ENCODE results near the gene BTBD9.

Gene BTBD9

GRCh38 chr6:38481211-38481836 lies 158.4 kb downstream of the BTBD9 start:
- no peak for DNase-seq (ENCODE audit: low read depth)

- no peak for DNase-seq (ENCODE audit: low read depth)
Observed at GRCh38 chr6:38480036-38480435, 159.7 kb downstream of the BTBD9 start.

- no peak for DNase-seq (ENCODE audit: low read depth)
Observed at GRCh38 chr6:38479331-38479730, 160.4 kb downstream of the BTBD9 start.

- no peak for DNase-seq (ENCODE audit: low read depth)
Observed at GRCh38 chr6:38477680-38478260, 162.0 kb downstream of the BTBD9 start.

GRCh38 chr6:38476888-38477287 lies 162.8 kb downstream of the BTBD9 start:
- no peak for DNase-seq (ENCODE audit: low read depth)

GRCh38 chr6:38476141-38476540 lies 163.6 kb downstream of the BTBD9 start:
- no peak for DNase-seq (ENCODE audit: low read depth)

- no peak for DNase-seq (ENCODE audit: low read depth)
Observed at GRCh38 chr6:38470548-38470947, 169.2 kb downstream of the BTBD9 start.

- no peak for DNase-seq (ENCODE audit: low read depth)
Observed at GRCh38 chr6:38467566-38467965, 172.2 kb downstream of the BTBD9 start.

- DNase-seq (ENCODE audit: low read depth), result no peak
Observed at GRCh38 chr6:38460186-38460585, 179.5 kb downstream of the BTBD9 start.

GRCh38 chr6:38459291-38459690 lies 180.4 kb downstream of the BTBD9 start:
- no peak for DNase-seq (ENCODE audit: low read depth)

GRCh38 chr6:38453861-38454260 lies 185.9 kb downstream of the BTBD9 start:
- DNase-seq (ENCODE audit: low read depth), result no peak

- DNase-seq (ENCODE audit: low read depth), result no peak
Observed at GRCh38 chr6:38452816-38453660, 186.7 kb downstream of the BTBD9 start.

GRCh38 chr6:38450717-38451116 lies 189.0 kb downstream of the BTBD9 start:
- no peak for DNase-seq (ENCODE audit: low read depth)

GRCh38 chr6:38445925-38446324 lies 193.8 kb downstream of the BTBD9 start:
- no peak for DNase-seq (ENCODE audit: low read depth)

GRCh38 chr6:38445336-38445735 lies 194.4 kb downstream of the BTBD9 start:
- no peak for DNase-seq (ENCODE audit: low read depth)

GRCh38 chr6:38443352-38444144 lies 196.2 kb downstream of the BTBD9 start:
- no peak for DNase-seq (ENCODE audit: low read depth)

GRCh38 chr6:38438097-38438496 lies 201.6 kb downstream of the BTBD9 start:
- DNase-seq (ENCODE audit: low read depth), result no peak

GRCh38 chr6:38436726-38437465 lies 202.8 kb downstream of the BTBD9 start:
- no peak for DNase-seq (ENCODE audit: low read depth)

- DNase-seq (ENCODE audit: low read depth), result no peak
Observed at GRCh38 chr6:38435330-38435729, 204.4 kb downstream of the BTBD9 start.

GRCh38 chr6:38434051-38434450 lies 205.7 kb downstream of the BTBD9 start:
- DNase-seq (ENCODE audit: low read depth), result no peak

- no peak for DNase-seq (ENCODE audit: low read depth)
Observed at GRCh38 chr6:38432479-38432878, 207.2 kb downstream of the BTBD9 start.

GRCh38 chr6:38432079-38432478 lies 207.7 kb downstream of the BTBD9 start:
- DNase-seq (ENCODE audit: low read depth), result no peak

Data from stimulated activated CD8-positive, alpha-beta memory T cell treated with anti-CD3 and anti-CD28 coated beads, Interleukin-15, amount 100 ng/mL, for 24 hours (primary cell).